T47D (cell line): ENCODE results near the gene DGCR8.

ENCODE experiments used
- DNase-seq, 2 experiments: peaks; one replicate each; pipeline versions ENCODE4 v3.0.0 to v3.0.0-alpha.2; 2011 to 2012; ENCODE audit warnings: low read depth in 1 of 2, low spot score in 1 of 2
- JUND ChIP-seq: IDR thresholded peaks from 2 replicates; pipeline ENCODE4 v1.6.1; 2012; ENCODE audit warnings: low read depth
- in situ Hi-C: cut with HindIII; loops from 2 replicates; pipeline ENCODE4 v1.10.0; 2016; ENCODE audit warnings: low sequenced_read_pairs, low pct_unique_long_range_greater_than_20kb

The DGCR8 gene

DNA sequence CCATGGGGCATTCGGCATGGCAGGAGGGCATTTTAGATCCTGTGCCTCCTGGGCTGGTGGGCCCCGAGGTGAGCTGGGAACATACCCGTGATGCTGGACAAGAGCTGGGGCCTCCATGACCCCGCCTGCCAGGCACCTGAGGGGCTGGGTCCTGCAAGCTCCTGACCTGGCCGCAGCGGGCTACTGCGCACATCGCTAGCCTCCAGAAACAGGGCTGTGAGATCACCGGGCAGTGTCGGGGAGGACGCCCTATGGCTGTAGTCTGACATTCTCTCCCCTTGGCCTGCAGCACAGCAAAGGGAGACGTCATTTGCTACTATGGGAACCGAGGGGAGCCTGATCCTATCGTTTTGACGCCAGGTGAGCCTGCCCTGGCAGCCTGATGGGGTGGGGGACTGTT is 24.4 kb upstream of the DGCR8 start:
- no peak for DNase-seq
- no peak for TF ChIP-seq JUND
- in situ Hi-C loops, result no loop called here

DNA sequence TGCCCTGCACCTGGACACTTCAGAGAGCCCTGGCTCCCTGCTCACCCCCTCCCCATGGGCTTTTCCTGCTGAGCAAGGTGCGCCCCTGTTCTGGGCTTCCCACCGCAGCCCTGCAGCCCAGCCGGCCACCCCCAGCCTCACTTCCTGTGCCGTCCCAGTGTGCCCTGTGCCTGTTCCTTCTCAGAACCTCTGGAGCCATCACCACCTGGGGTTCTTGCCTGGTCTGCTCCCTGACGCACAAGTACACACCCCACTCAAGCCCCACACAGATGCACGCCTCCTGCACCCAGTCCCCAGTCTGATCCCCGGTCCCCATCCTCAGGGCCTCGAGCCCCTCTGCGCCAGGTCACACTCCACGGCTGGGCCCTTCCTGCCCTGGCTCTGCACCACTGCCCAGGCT is 23.9 kb upstream of the DGCR8 start:
- in situ Hi-C loops, result no loop called here
- TF ChIP-seq JUND, result no peak
- DNase-seq, result no peak

DNA sequence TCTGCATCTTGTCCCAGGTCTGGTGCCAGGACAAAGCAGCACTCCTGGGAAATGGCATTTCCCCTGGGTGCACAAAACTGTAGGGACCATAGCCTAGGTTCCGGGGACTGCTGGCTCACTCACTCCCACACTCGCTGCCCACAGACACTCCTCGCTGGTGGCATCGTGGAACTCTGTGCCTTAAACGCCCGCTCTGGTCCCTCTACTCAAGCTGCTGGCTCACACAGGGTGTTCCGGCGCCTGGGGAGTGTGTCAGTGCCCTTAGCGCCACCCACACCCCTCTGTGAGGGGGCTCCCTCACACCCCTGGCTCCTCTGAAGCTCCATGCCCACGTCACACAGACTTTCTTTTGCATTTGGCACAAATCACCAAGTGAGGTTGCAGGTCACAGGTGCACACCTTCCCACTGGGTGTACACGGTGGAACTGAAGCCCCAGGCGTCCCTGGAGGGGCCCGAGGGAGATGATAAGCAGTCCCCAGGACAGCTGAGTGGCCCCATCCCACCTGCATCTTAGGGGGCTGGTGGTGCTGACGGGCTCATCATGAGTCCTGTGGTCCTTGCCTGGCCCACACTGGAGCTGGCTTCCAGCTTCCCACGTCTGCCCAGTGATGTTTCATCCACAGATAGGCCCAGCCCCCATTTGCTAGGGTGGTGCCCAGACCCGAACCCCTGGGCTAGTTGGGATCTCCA is 23.2 kb upstream of the DGCR8 start:
- no peak for TF ChIP-seq JUND
- no peak for DNase-seq
- in situ Hi-C loops, result no loop called here

DNA sequence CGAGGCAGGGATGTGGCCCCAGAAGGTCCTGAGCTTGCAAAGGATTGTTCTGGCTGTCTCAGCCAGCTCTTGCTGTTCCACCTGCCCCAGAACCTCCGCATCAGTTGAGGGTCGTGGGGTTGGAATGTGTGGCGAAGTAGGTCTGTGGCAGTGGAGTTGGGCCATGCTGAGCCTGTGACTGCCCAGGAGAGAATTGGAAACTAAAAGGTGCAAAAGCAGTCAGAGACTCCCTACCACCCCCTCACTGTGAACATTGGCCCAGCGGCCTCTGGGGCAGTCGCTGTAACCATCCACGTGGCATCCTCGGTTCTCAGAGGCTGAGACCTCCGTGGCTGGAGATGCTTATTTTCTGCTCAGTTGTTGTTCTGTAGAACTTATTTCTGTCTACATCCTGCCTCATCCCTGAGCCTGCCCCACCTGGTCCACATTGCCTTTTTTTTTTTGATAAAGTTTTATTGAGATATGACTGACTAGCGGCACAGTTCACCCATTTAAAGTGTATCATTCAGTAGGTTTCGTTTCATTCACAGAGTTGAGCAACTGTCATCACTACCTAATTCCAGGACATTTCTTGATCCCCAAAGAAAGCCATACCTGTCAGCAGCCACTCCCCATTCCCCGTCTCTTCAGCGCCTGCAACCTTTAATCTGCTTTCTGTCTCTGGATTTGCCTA is 22.3 kb upstream of the DGCR8 start:
- no peak for TF ChIP-seq JUND
- DNase-seq, result no peak
- in situ Hi-C loops, result no loop called here

GRCh38 chr22:20058989-20059770 is 20.9 kb upstream of the DGCR8 start:
- DNase-seq, result no peak
- TF ChIP-seq JUND, result no peak
- in situ Hi-C loops, result no loop called here

- TF ChIP-seq JUND, result no peak
- in situ Hi-C loops, result no loop called here
- no peak for DNase-seq
Observed at GRCh38 chr22:20060700-20061480, 19.2 kb upstream of the DGCR8 start.

DNA sequence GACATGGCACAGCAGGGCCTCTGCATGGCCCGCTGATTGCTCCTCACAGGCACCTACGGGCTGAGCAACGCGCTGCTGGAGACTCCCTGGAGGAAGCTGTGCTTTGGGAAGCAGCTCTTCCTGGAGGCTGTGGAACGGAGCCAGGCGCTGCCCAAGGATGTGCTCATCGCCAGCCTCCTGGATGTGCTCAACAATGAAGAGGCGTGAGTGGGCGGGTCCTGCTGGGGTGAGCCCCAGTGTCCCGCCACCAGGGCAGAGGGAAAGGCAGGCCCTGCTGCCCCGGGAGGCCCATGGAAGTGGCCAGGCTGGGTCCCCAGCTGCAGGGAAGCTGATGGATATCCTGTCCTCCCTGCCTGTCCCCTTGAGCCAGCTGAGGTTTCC is 18.6 kb upstream of the DGCR8 start:
- TF ChIP-seq JUND, result no peak
- in situ Hi-C loops, result no loop called here
- DNase-seq, result no peak

GRCh38 chr22:20062043-20062765 is 17.8 kb upstream of the DGCR8 start:
- DNase-seq, result no peak
- in situ Hi-C loops, result no loop called here
- TF ChIP-seq JUND, result no peak

GRCh38 chr22:20062766-20063083 is 17.3 kb upstream of the DGCR8 start:
- in situ Hi-C loops, result no loop called here
- DNase-seq, result no peak
- TF ChIP-seq JUND, result no peak

DNA sequence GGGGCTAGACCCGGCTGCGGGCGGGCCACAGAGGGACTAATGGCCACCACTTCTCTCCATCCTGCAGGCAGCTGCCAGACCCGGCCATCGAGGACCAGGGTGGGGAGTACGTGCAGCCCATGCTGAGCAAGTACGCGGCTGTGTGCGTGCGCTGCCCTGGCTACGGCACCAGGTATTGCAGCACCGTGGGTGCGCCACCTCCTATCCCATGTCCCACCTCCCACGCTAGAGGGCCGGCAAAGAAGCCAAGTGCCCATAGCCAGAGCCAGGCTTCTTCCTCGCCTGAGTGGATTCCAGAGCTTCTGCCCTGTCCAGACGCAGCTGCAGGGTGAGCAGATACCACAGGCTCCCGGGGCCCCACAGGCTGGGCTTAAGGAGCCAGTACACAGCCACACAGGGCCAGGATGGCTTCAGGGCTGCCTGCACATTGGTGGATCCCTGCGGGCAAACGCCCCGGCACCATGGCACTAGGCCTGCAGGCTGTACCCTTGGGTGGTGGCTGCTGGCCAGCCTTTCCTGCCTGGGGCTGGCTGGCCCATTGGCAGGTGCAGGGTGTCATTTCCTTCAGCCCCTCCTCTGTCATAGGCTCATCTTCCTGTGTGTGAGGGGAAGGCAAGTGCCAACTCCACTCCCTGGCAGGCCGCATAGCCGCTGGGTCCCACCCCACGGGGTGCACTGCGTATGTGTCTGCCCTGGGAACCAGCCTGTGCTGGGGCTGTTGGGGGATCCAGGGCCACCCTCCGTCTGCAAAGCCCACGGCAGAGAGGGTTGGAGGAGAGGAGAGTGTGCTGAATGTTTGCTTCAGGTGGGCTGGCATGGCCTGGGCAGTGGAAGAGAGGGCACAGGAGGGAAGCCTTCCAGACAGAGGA is 16.5 kb upstream of the DGCR8 start:
- no peak for DNase-seq
- TF ChIP-seq JUND, result no peak
- in situ Hi-C loops, result no loop called here

GRCh38 chr22:20064140-20064480 is 15.9 kb upstream of the DGCR8 start:
- TF ChIP-seq JUND, result no peak
- DNase-seq, result no peak
- in situ Hi-C loops, result no loop called here
